ENCODE data around the gene STUM.
"Not testable (repeated sequence)": the region's sequence is repeated elsewhere in the genome, so short reads cannot be mapped to it uniquely, and the experiment has no call there.

The STUM gene

GRCh38 chr1:226598455-226598849 is 49.9 kb downstream of the STUM start:
- no peak for TF ChIP-seq ELF4 (IDR thresholded peaks at IDR 0.05)
- TF ChIP-seq SUZ12 (IDR thresholded peaks at IDR 0.05) = no peak
- no peak for TF ChIP-seq ZNF384 (IDR thresholded peaks at IDR 0.05)
- no peak for TF ChIP-seq FOXM1 (IDR thresholded peaks at IDR 0.05; ENCODE audit: borderline replicate concordance)
- TF ChIP-seq HDGF (IDR thresholded peaks at IDR 0.05; ENCODE audit: borderline replicate concordance) = no peak
- TF ChIP-seq BHLHE40 (IDR thresholded peaks at IDR 0.05; ENCODE audit: borderline replicate concordance) = no peak
- no peak for TF ChIP-seq NFRKB (IDR thresholded peaks at IDR 0.05)
- no peak for TF ChIP-seq PKNOX1 (IDR thresholded peaks at IDR 0.05)
- TF ChIP-seq FOXK2 (IDR thresholded peaks at IDR 0.05) = no peak
- no peak for TF ChIP-seq CTBP1 (IDR thresholded peaks at IDR 0.05; ENCODE audit: borderline replicate concordance)
- TF ChIP-seq L3MBTL2 (conservative IDR thresholded peaks at IDR 0.05) = no peak
- no peak for TF ChIP-seq TARDBP (IDR thresholded peaks at IDR 0.05)
- no peak for TF ChIP-seq LEF1 (IDR thresholded peaks at IDR 0.05; ENCODE audit: borderline replicate concordance)
- TF ChIP-seq FOXA1 (IDR thresholded peaks at IDR 0.05) = no peak
- no peak for TF ChIP-seq SP1 (IDR thresholded peaks at IDR 0.05)
- TF ChIP-seq ARNT (IDR thresholded peaks at IDR 0.05) = no peak
- no peak for DNase-seq (ENCODE audit: extremely low spot score)
- ChIA-PET POLR2A (no interaction called here), CTCF (interaction anchor here (0.7 to 1.7 kb wide), 2 partner anchors 10 to 41 kb away, joined by 3 to 6 read pairs; no protein-coding TSS in a partner anchor)

- ChIA-PET CTCF (interaction anchor here (1.2 to 1.7 kb wide), 2 partner anchors 10 kb away, joined by 3 to 6 read pairs; no protein-coding TSS in a partner anchor), POLR2A (interaction anchor here (0.8 kb wide), 1 partner anchor 516 kb away, joined by 4 read pairs; no protein-coding TSS in a partner anchor)
- not testable (repeated sequence) for DNase-seq (ENCODE audit: extremely low spot score)
Measured at GRCh38 chr1:226598955-226599354, 50.4 kb downstream of the STUM start.

DNA sequence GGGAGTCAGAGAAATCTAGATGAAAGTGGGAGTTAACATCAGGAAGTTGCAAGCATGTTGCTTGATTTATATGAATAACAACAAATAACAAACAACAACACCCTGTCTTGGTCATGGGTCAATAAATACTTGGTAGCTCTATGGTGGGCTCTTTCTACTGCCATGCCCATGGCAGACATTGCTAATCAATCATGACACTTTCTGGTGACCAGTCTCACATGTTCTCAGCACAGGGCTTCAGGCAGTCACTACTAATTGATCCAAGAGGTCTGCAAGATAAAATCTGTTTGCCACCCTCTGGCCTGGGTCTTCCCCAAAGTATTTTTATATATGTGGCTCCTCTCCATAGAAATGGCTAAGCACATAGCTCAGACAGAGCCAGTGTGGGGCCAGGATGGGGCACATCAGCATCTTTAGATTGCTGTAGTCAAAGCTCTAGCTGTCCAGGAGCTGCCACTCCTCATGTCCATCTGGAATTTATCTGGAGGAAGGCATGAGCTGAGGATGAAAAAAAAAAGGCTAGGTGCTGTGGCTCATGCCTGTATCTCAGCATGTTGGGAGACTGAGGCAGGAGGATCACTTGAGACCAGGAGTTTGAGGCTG is 51.2 kb downstream of the STUM start:
- no peak for DNase-seq (ENCODE audit: extremely low spot score)
- TF ChIP-seq SP1 (IDR thresholded peaks at IDR 0.05) = no peak
- TF ChIP-seq BHLHE40 (IDR thresholded peaks at IDR 0.05; ENCODE audit: borderline replicate concordance) = no peak
- no peak for TF ChIP-seq PKNOX1 (IDR thresholded peaks at IDR 0.05)
- POLR2A ChIA-PET = interaction anchor here (0.8 kb wide), 1 partner anchor 516 kb away, joined by 4 read pairs; no protein-coding TSS in a partner anchor
- CTCF ChIA-PET = interaction anchor here (1.2 kb wide), 1 partner anchor 9 kb away, joined by 3 read pairs; no protein-coding TSS in a partner anchor

GRCh38 chr1:226600254-226600653 is 51.7 kb downstream of the STUM start:
- TF ChIP-seq FOXA1 (IDR thresholded peaks at IDR 0.05) = no peak
- TF ChIP-seq ELF4 (IDR thresholded peaks at IDR 0.05) = no peak
- no peak for TF ChIP-seq SP1 (IDR thresholded peaks at IDR 0.05)
- no peak for TF ChIP-seq HDGF (IDR thresholded peaks at IDR 0.05; ENCODE audit: borderline replicate concordance)
- ChIA-PET CTCF (interaction anchor here (0.6 to 1.7 kb wide), 3 partner anchors 9 to 476 kb away, joined by 3 to 4 read pairs (median 3); no protein-coding TSS in a partner anchor), POLR2A (no interaction called here)
- no peak for DNase-seq (ENCODE audit: extremely low spot score)

DNA sequence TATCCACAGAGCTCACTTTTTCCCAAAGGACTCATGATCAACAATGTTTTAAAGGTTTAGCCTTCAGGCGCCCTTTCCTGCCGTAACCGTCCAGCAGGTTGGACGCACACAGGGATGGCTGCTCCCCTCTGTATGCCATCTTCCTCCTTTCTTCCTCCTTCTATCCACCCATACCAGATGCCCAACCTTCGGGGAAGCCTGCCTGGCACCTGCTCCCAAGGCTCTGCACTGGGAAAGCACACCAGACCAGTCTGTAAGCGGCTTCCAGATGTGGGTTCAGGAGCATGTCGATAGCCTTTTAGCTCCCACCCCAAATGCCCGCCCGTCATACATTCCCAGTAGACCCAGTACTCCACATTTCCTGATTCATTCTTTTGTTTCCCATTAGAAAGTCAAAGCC is 52.9 kb downstream of the STUM start:
- TF ChIP-seq FOXK2 (IDR thresholded peaks at IDR 0.05) = no peak
- no peak for TF ChIP-seq SP1 (IDR thresholded peaks at IDR 0.05)
- no peak for TF ChIP-seq FOXM1 (IDR thresholded peaks at IDR 0.05; ENCODE audit: borderline replicate concordance)
- no peak for TF ChIP-seq L3MBTL2 (conservative IDR thresholded peaks at IDR 0.05)
- no peak for TF ChIP-seq CTBP1 (IDR thresholded peaks at IDR 0.05; ENCODE audit: borderline replicate concordance)
- no peak for TF ChIP-seq ARNT (IDR thresholded peaks at IDR 0.05)
- no peak for TF ChIP-seq FOXA1 (IDR thresholded peaks at IDR 0.05)
- no peak for TF ChIP-seq PKNOX1 (IDR thresholded peaks at IDR 0.05)
- TF ChIP-seq LEF1 (IDR thresholded peaks at IDR 0.05; ENCODE audit: borderline replicate concordance) = no peak
- TF ChIP-seq HDGF (IDR thresholded peaks at IDR 0.05; ENCODE audit: borderline replicate concordance) = no peak
- no peak for TF ChIP-seq ELF4 (IDR thresholded peaks at IDR 0.05)
- TF ChIP-seq SUZ12 (IDR thresholded peaks at IDR 0.05) = no peak
- ChIA-PET POLR2A (no interaction called here), CTCF (interaction anchor here (1.7 kb wide), 1 partner anchor 25 kb away, joined by 4 read pairs; no protein-coding TSS in a partner anchor)
- no peak for DNase-seq (ENCODE audit: extremely low spot score)

DNA sequence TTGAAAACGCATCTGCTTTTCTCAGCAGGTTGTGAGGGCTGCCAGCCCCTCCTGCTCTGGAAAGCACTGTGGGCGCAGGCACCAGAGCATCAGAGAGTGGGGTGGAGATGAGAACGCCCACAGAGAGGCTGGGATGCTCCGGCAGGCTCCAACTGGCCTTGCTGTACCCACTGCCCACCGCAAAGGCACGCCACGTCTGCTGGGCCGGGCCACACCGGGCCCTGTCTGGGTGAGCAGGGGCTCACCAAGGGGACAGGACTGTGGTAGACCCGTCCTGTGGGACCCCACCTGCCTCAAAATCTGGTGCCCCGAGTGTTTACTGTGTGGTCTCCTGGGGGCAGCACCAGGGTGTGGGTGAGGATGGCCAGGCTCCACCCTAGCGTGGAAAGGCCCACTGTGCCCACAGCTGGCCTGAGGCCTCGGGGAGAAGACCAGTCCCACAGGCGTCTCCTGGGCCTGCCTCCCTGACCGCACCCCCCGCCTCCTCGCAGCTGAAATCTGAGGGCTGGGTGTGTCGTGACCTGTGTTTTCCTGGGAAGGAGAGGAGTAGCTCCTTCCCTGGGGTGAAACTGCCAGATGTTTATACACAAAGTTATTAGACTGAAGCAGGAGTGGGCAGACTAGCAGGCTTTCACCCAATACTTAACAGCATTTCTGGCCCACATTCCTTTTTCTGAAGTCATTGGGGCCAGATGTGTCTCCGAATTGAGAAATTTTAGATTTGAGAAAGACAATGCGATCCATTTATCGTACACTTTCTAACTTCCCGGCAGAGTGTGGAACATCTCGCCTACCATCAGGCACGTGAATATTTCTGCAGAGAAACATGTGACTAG is 53.8 kb downstream of the STUM start:
- TF ChIP-seq FOXK2 (IDR thresholded peaks at IDR 0.05) = no peak
- TF ChIP-seq L3MBTL2 (conservative IDR thresholded peaks at IDR 0.05) = no peak
- ChIA-PET CTCF (interaction anchor here (0.6 to 1.2 kb wide), 2 partner anchors 51 to 182 kb away, joined by 3 to 7 read pairs; no protein-coding TSS in a partner anchor), POLR2A (no interaction called here)
- no peak for DNase-seq (ENCODE audit: extremely low spot score)

Measured in HEK293T (cell line).